Measurements from ENCODE around the gene PIK3R1. TPM values are rescaled to one million over a fixed set of nuclear protein-coding genes. Genes with fewer than 3 reads are reported as not detected.

Gene PIK3R1
- total and polyA plus RNA-seq, 10 of the 15 experiments (the other 5 are each of a cell fraction or from before 2014, with no cell fraction given) = 7.8 to 38.4 (median 15.7) TPM

DNA sequence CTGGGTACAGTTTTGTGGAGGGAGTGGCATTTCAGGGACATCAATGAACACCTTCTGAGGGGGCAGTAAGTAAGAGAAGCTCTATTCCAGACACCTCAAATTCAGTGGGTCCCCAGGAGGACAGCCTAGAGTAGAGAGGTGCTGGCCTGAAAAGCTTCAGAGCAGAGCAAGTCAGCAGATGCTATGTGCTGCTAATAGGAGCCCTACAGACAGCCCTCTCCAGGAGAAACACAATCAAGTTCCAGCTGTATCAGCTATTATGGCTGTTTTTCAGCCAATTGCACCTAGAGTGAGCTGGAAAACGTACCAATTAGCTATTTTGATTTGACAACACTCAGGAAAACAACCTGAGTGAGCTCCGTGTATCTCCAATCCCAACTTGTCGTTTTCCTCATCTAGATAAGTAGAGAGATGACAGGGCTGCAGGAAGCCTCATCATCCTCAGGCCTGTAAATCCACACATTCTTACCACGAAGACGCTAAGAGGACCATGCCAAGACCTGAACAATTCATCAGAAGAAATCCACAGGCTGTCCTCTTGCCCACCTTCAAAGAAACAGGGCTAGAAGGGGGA is 104.9 kb downstream of the PIK3R1 start:
- no peak for FAIRE-seq
- Histone ChIP-seq H3K36me3 (ENCODE audit: control insufficient read depth in 2 of 2, insufficient read depth in 2 of 2, low read length in 1 of 2) (no peaks in the 10 kb centered on the region), H3K9ac (ENCODE audit: control insufficient read depth, insufficient read depth, low read length) (no peak overlapping the region), H4K20me1 (ENCODE audit: control insufficient read depth, insufficient read depth) (no peaks in the 10 kb centered on the region), H2AFZ (ENCODE audit: control insufficient read depth, low read depth, low read length) (no peak overlapping the region), H3K27ac (ENCODE audit: control insufficient read depth, insufficient read depth) (no peak overlapping the region), H3K9me3 (replicated peaks; ENCODE audit: control insufficient read depth, insufficient read depth, low read length) (no peaks in the 10 kb centered on the region), H3K4me2 (ENCODE audit: control insufficient read depth, insufficient read depth) (no peak overlapping the region), H3K27me3 (replicated peaks in 1 of 2; ENCODE audit: control insufficient read depth in 2 of 2, insufficient read depth in 2 of 2, low read length in 1 of 2) (no peaks in the 10 kb centered on the region), H3K4me1 (ENCODE audit: control insufficient read depth, insufficient read depth, low read length) (peaks cover 9% of the 10 kb centered on the region), H3K79me2 (ENCODE audit: control insufficient read depth, insufficient read depth, low read length) (no peaks in the 10 kb centered on the region), H3K4me3 (no peak overlapping the region)
- in situ Hi-C loops (cut with MboI) (no loop called here), intact Hi-C loops (cut with micrococcal nuclease; ENCODE audit: unreplicated experiment) (no loop called here)
- ChIA-PET POLR2A (no interaction called here), CTCF (interaction anchor here (1.1 to 1.4 kb wide), 3 partner anchors 10 to 35 kb away, joined by 3 to 4 read pairs (median 3); no protein-coding TSS in a partner anchor), RAD21 (ENCODE audit: unreplicated experiment) (interaction anchor here (0.8 to 1.5 kb wide), 3 partner anchors 11 to 97 kb away, joined by 3 to 4 read pairs (median 3); no protein-coding TSS in a partner anchor), SMC1A (ENCODE audit: uncharacterized antibody, unreplicated experiment) (interaction anchor here (0.6 to 2.7 kb wide), 5 partner anchors 17 to 318 kb away, joined by 3 to 9 read pairs (median 5); no protein-coding TSS in a partner anchor)
- BruUV-seq (replicated peaks) = no TSS peak
- TF ChIP-seq HDAC2 (IDR thresholded peaks at IDR 0.05) (no peak), HCFC1 (IDR thresholded peaks at IDR 0.05; ENCODE audit: low read length) (no peak), IKZF2 (IDR thresholded peaks at IDR 0.05) (no peak), FOS (IDR thresholded peaks at IDR 0.05; ENCODE audit: borderline replicate concordance, extremely low read depth, insufficient read length) (no peak)
- TF ChIP-seq, protein P1, sequence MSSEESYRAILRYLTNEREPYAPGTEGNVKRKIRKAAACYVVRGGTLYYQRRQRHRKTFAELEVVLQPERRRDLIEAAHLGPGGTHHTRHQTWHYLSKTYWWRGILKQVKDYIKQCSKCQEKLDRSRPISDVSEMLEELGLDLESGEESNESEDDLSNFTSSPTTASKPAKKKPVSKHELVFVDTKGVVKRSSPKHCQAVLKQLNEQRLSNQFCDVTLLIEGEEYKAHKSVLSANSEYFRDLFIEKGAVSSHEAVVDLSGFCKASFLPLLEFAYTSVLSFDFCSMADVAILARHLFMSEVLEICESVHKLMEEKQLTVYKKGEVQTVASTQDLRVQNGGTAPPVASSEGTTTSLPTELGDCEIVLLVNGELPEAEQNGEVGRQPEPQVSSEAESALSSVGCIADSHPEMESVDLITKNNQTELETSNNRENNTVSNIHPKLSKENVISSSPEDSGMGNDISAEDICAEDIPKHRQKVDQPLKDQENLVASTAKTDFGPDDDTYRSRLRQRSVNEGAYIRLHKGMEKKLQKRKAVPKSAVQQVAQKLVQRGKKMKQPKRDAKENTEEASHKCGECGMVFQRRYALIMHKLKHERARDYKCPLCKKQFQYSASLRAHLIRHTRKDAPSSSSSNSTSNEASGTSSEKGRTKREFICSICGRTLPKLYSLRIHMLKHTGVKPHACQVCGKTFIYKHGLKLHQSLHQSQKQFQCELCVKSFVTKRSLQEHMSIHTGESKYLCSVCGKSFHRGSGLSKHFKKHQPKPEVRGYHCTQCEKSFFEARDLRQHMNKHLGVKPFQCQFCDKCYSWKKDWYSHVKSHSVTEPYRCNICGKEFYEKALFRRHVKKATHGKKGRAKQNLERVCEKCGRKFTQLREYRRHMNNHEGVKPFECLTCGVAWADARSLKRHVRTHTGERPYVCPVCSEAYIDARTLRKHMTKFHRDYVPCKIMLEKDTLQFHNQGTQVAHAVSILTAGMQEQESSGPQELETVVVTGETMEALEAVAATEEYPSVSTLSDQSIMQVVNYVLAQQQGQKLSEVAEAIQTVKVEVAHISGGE (CRISPR knock-in tag; IDR thresholded peaks at IDR 0.05) = no peak
- WGBS (ENCODE audit: insufficient coverage, insufficient replicate concordance, low lambda C conversion rate, missing lambda C conversion rate) = 55% methylated on average over 5 of the region's 5 CpGs
- DNase-seq (ENCODE audit: low read depth, low spot score) = no peak
- no peak for ATAC-seq

Data from GM12878 (cell line).